Glomerular endothelial cell (primary cell): Measurements from ENCODE around the gene CHPF. TPM values are rescaled to one million over a fixed set of nuclear protein-coding genes. Genes with fewer than 3 reads are reported as not detected.

Experiments used
- DNase-seq: peaks from one replicate; pipeline ENCODE4 v3.0.0-alpha.2; 2011; ENCODE audit warnings: low read depth, low spot score; ENCODE audit errors: extremely low read depth
- total RNA-seq: library from RNA; depleted of rRNA; stranded (reverse); fragments of >200 nt; gene quantifications from 2 replicates; pipeline ENCODE4 v1.2.3, GENCODE V29; 2015

The CHPF gene
- 37.0 and 53.7 TPM in 2 replicates for total RNA-seq

- DNase-seq: no peak
Measured at GRCh38 chr2:219543596-219544358, at the start of gene CHPF, which contains the start of gene TMEM198. TSS of gene CHPF (minus strand) at chr2:219543809. CDS start at chr2:219543538, 271 bp downstream. TSS of gene TMEM198 (plus strand) at chr2:219544028. CDS start at chr2:219544728, 700 bp downstream.

GRCh38 chr2:219593154-219593553, 49.5 kb upstream of the CHPF start:
- no peak for DNase-seq

DNA sequence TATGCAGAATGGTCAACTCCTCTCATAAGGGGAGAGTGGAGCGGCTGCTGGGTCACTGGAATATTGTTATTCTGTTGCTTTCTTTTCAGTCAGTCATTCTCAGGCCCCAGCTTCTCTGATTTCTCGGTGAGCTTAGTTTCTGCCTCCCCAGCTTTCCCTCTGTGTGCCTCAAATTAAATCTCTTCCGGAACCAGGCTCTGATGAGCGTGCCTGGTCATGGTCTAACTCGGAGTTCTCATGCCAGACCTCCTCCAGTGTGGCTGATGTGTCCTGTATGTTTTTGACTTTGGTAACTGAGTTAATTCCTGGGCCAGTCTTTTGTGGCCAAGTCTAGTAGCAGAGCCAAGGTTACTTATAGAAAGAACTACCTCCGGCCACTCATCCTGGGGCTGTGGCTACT, 49.1 kb upstream of the CHPF start:
- DNase-seq: no peak

DNA sequence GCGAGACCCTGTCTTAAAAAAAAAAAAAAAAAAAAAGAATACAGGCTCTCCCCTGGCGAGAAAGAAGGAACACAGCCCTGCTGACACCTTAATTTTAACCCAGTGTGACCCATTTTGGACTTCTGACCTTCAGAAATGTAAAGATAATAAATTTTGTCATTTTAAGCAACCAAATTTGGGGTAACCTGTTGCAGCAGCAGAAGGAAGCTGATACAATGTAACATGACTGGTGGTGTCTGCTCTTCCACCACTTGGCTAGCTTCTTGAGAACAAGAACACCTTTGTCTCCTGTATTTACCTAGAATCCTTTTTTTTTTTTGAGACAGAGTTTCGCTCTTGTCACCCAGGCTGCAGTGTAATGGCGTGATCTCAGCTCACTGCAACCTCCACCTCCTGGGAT, 47.5 kb upstream of the CHPF start:
- no peak for DNase-seq

DNA sequence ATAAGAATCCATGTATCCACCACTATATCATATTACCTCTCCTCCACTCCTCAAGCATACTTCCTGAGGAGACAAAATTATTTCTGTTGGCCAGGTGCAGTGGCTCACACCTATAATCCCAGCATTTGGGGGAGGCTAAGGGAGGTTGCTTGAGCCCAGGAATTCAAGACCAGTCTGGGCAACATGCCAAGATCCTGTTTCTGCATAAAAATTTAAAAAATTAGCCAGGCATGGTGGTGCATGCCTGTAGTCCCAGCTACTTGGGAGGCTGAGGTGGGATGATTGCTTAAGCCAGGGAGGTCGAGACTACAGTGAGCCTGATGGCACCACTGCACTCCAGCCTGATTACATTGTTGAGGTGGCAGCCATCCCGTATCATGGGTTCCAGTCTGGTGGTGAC, 37.7 kb upstream of the CHPF start:
- no peak for DNase-seq

- no peak for DNase-seq
Measured at GRCh38 chr2:219578811-219579613, 35.4 kb upstream of the CHPF start.

- no peak for DNase-seq
Measured at GRCh38 chr2:219576505-219577388, 33.1 kb upstream of the CHPF start.

GRCh38 chr2:219575566-219576504, 32.2 kb upstream of the CHPF start:
- DNase-seq: no peak

- DNase-seq: no peak
Measured at GRCh38 chr2:219574484-219575311, 31.1 kb upstream of the CHPF start.

- no peak for DNase-seq
Measured at GRCh38 chr2:219573166-219573565, 29.6 kb upstream of the CHPF start.

DNA sequence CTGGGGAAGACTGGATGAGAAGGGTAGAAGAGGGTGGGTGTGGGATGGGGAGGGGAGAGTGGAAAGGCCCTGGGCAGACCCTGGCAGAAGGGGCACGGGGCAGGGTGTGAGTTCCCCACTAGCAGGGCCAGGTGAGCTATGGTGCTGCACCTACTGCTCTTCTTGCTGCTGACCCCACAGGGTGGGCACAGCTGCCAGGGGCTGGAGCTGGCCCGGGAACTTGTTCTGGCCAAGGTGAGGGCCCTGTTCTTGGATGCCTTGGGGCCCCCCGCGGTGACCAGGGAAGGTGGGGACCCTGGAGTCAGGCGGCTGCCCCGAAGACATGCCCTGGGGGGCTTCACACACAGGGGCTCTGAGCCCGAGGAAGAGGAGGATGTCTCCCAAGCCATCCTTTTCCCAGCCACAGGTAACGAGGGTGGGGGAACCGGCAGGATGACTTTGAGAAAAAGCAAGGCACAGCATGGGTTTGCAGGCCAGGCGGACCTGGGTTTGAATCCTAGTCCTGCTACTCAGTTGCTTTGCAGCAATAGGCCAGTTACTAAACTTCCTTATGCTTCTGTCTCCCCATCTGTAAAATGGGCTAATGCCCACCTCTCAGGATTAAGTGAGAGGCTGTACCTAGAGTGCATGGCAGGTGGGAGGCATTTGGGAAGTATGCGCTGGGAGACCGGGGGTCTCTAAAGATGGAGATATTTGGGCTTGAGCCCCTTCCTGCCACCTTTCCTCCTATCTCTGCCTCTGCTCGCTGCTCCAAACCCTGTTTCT, 28.8 kb upstream of the CHPF start, which contains the start of gene INHA:
TSS of gene INHA (plus strand) at position 74 of the 765 bp plus-strand sequence. CDS start at position 139, 65 bp downstream.
- DNase-seq: no peak

DNA sequence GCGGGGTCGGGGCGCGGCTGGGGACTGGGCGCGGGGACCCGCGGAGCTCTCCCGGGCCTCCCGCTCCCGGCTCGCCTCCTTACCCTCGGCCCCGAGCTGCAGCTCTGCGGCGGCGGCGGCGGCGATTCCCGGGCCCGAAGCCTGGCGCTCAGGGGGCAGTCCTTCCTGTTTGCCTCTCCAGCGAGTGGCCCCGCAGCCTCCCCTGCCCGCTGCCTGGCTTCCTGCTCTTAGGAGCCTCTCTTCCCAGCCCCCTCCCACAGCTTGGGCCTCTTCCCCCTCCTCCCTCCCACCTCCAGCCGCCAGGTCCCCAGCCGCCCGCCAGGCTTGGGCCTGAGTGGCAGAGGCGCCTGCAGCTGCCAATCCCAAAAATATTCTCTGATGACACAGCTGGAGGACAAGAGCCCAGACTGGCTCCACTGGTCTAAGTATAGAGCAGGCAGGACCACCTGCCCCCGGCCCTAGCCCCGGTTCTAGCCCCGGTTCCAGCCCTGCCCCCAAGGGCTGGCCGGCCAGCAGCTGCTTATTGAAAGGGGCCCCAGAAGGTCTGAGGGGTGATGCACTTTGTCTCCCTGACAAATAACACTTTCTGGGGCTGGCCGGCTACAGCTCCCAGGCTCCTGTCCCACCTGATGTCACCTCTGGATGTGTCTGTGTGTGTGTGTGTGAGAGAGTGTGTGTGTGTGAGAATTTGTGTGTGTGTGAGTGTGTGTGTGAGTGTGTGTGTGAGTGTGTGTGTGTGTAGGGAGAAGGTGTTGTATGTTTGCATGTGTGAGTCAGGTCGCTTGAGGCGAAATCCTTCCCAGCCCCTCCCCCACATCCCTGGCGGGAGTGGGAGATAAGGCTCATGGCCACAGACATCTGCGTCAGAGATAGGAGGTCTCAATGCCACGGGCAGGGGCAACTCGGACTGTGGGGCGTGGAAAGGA, 28.0 kb upstream of the CHPF start, which contains the start of gene OBSL1:
TSS of gene OBSL1 (minus strand) at position 229 of the 926 bp plus-strand sequence. CDS start 307 bp downstream, outside the sequence.
- DNase-seq: no peak

DNA sequence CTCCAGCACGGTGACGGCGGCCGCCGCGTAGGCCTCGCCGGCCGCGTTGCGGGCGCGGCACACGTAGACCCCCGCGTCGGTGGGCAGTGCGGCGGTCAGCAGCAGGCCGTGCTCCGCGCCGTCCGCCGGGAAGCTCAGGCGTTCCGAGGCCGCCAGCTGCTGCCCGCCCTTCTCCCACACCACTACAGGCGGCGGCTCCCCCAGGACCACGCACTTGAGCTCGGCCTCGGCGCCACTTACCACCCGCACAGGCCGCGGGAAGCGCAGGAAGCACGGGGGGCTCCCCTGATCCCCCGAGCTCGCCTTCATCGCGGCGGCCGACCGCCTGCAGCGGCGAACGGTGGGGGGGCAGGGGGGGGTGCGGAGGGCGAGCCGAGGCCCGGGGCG, 27.3 kb upstream of the CHPF start:
- no peak for DNase-seq

DNA sequence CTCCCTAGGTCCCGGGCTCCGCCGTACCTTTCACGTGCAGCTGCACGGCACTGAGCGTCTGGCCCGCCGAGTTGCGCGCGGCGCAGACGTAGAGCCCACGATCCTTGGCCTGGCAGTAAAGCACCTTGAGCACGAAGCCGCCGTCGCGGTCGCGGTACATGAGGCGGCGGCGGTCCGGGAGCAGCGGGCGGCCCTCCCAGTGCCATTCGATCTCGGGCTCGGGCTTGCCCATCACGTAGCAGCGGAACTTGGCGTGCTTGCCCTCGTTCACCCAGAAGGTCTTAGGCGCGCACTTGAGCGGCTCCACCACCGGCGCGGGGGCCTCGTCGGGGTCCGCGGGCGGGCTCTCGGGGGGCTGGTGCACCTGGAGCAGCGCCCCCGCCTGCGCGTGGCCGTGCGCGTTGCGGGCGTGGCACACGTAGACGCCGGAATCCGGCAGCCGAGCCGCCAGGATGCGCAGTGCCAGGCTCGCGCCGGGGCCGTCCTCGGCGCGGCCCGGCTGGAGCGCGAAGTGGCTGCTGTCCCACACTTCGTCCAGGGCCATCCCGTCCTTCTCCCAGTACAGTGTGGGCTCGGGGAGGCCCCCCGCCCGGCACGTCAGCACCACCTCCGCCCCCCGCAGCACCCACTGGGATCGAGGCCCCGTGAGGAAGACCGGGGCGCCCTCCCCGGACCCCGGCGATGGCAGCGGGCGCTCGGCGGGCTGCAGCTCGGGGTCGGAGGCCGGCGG, 26.8 kb upstream of the CHPF start:
- DNase-seq: no peak

DNA sequence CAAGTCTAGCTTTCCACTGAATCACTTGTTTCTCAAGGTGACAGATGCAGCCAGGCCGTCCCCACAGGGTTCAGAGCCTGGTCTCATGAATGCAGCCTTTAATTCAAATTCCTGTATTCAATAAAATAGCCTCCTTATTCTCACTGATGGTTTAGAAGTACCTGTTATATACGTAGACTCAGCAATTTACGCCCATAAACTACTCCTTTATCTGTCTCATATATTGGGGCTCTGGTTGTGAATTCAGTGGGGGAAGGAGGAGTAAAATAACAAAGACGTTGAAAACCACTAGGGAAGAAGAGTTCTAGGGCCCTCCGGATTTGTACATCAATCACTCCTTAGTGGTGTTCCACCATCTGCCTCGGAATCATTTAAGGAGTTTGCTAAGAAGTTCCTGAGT, 26.0 kb upstream of the CHPF start:
- DNase-seq: no peak

DNA sequence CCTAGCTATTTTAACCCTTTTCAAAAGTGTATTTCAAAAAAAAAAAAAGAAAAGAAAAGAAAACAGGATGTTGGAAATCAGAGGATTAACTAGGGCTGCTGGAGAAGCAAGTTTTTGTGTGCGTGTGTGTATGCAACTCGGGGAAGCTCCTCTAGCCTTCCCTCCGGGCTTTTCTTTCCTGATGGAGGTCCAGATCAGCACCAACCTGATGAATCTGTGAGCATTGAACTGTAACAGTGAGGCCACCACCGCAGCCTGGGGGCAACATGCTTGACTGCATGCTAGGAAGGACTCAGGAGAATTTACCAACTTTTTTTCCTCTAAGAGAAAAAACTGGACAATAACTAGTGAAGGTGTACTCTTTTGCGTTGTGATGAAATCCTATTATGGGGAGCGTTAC, 25.4 kb upstream of the CHPF start:
- DNase-seq: no peak
